ENCODE measurements around the gene NUDT7.

Gene NUDT7

GRCh38 chr16:77739559-77739892, 17.2 kb downstream of the NUDT7 start:
- no peak overlapping the region for H3K4me3 ChIP-seq (replicated peaks; ENCODE audit: insufficient read depth, low read length)
- H3K27ac ChIP-seq (replicated peaks), result no peak overlapping the region
- no peak for DNase-seq (ENCODE audit: low read depth in 1 of 2, low spot score in 1 of 2)
- no peak for TF ChIP-seq SPI1 (IDR thresholded peaks at IDR 0.05; ENCODE audit: borderline replicate concordance, low read depth)
- TF ChIP-seq CTCF (IDR thresholded peaks at IDR 0.05; ENCODE audit: insufficient read depth, low read length), result no peak
- TF ChIP-seq, protein P1, sequence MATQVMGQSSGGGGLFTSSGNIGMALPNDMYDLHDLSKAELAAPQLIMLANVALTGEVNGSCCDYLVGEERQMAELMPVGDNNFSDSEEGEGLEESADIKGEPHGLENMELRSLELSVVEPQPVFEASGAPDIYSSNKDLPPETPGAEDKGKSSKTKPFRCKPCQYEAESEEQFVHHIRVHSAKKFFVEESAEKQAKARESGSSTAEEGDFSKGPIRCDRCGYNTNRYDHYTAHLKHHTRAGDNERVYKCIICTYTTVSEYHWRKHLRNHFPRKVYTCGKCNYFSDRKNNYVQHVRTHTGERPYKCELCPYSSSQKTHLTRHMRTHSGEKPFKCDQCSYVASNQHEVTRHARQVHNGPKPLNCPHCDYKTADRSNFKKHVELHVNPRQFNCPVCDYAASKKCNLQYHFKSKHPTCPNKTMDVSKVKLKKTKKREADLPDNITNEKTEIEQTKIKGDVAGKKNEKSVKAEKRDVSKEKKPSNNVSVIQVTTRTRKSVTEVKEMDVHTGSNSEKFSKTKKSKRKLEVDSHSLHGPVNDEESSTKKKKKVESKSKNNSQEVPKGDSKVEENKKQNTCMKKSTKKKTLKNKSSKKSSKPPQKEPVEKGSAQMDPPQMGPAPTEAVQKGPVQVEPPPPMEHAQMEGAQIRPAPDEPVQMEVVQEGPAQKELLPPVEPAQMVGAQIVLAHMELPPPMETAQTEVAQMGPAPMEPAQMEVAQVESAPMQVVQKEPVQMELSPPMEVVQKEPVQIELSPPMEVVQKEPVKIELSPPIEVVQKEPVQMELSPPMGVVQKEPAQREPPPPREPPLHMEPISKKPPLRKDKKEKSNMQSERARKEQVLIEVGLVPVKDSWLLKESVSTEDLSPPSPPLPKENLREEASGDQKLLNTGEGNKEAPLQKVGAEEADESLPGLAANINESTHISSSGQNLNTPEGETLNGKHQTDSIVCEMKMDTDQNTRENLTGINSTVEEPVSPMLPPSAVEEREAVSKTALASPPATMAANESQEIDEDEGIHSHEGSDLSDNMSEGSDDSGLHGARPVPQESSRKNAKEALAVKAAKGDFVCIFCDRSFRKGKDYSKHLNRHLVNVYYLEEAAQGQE (IDR thresholded peaks at IDR 0.05; ENCODE audit: insufficient replicate concordance, low read depth), result no peak
- TF ChIP-seq GABPA (IDR thresholded peaks at IDR 0.05; ENCODE audit: low read depth), result no peak
- no peak for TF ChIP-seq POLR2AphosphoS5 (IDR thresholded peaks at IDR 0.05; ENCODE audit: low read depth)
- H3K27me3 ChIP-seq (ENCODE audit: insufficient read depth, poor library complexity, severe bottlenecking), result no peaks in the 10 kb centered on the region

GRCh38 chr16:77744141-77744540, 21.8 kb downstream of the NUDT7 start:
- Histone ChIP-seq H3K4me3 (replicated peaks; ENCODE audit: insufficient read depth, low read length) (no peak overlapping the region), H3K27me3 (ENCODE audit: insufficient read depth, poor library complexity, severe bottlenecking) (no peaks in the 10 kb centered on the region), H3K27ac (replicated peaks) (no peak overlapping the region)
- TF ChIP-seq SPI1 (IDR thresholded peaks at IDR 0.05; ENCODE audit: borderline replicate concordance, low read depth) (no peak), POLR2AphosphoS5 (IDR thresholded peaks at IDR 0.05; ENCODE audit: low read depth) (no peak), CTCF (IDR thresholded peaks at IDR 0.05; ENCODE audit: insufficient read depth, low read length) (no peak), GABPA (IDR thresholded peaks at IDR 0.05; ENCODE audit: low read depth) (no peak)
- TF ChIP-seq, protein P1 (IDR thresholded peaks at IDR 0.05; ENCODE audit: insufficient replicate concordance, low read depth), result no peak
- DNase-seq (ENCODE audit: low read depth in 1 of 2, low spot score in 1 of 2), result no peak

- DNase-seq (ENCODE audit: low read depth in 1 of 2, low spot score in 1 of 2), result no peak
- TF ChIP-seq GABPA (IDR thresholded peaks at IDR 0.05; ENCODE audit: low read depth), result no peak
- TF ChIP-seq POLR2AphosphoS5 (IDR thresholded peaks at IDR 0.05; ENCODE audit: low read depth), result no peak
- TF ChIP-seq, protein P1 (IDR thresholded peaks at IDR 0.05; ENCODE audit: insufficient replicate concordance, low read depth), result no peak
- no peak for TF ChIP-seq SPI1 (IDR thresholded peaks at IDR 0.05; ENCODE audit: borderline replicate concordance, low read depth)
- TF ChIP-seq CTCF (IDR thresholded peaks at IDR 0.05; ENCODE audit: insufficient read depth, low read length), result no peak
- no peaks in the 10 kb centered on the region for H3K27me3 ChIP-seq (ENCODE audit: insufficient read depth, poor library complexity, severe bottlenecking)
- H3K4me3 ChIP-seq (replicated peaks; ENCODE audit: insufficient read depth, low read length), result no peak overlapping the region
- no peak overlapping the region for H3K27ac ChIP-seq (replicated peaks)
Observed at GRCh38 chr16:77745972-77746371, 23.7 kb downstream of the NUDT7 start.
